OCI-LY1 (cell line): ENCODE measurements around the gene STON2.

Source experiments
- CTCF ChIP-seq: fragments of 200-600 bp; sonication (generic), shearing (Covaris generic); IDR thresholded peaks from 2 replicates; pipeline ENCODE4 v1.5.1; 2017; ENCODE audit warnings: mild to moderate bottlenecking, antibody characterized with exemption, low read length, moderate library complexity, mixed read lengths
- EZH2 ChIP-seq: fragments of 200-600 bp; sonication (generic), shearing (Covaris generic); IDR thresholded peaks from 2 replicates; pipeline ENCODE4 v1.8.0; 2017; ENCODE audit warnings: borderline replicate concordance, mixed run types, mild to moderate bottlenecking, antibody characterized with exemption, low read length, moderate library complexity, mixed read lengths

GRCh38 chr14:81386290-81386745 lies 13.8 kb downstream of the STON2 start:
- no peak for TF ChIP-seq CTCF
- no peak for TF ChIP-seq EZH2
